GM11168 (cell line): ENCODE data around the gene GRAP2.

Experiments
- in situ Hi-C: fragments of 300-500 bp; cut with MboI; formaldehyde crosslinking; loops from one replicate; pipeline ENCODE4 v1.12.0; 2022; ENCODE audit warnings: low sequenced_read_pairs; ENCODE audit not compliant: unreplicated experiment

Gene GRAP2

DNA sequence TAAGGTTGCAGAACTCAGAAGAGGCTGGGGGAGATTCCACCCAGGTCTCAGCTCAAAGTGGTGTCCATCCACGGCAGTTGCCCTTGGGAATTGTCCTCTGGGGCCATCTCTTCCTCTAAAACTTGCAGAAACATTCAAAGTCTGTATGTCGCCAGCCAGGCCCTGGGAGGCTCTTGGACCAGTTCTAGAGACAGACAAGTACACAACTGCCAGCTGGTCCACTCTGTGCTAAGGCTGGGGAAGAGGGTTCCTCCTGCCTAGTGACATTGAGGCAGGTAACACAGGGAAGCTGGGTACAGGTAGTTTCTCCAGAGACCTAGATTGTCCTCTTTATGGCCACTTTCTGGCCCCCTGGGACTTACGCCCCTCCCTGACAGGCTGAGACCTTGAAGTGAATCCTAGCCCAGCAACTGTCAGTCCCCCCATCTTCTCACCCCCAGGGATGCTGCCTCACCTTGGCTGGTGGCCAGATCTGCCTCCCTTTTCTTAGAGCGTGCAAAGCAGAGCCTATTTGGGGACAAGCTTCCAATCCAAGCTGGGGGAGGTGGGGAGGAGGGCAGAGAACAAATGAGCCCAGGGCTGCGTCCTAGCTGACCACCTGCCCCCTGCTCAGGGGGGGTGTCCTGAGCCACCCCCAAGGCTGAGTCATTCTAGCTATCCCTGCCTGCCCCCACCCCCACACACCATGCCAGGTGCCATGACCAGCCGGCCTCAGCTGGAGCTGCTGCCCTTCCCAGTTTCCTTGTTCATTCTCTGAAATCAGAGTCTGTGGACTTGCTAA is 102.2 kb downstream of the GRAP2 start:
- in situ Hi-C loops = no loop called here

DNA sequence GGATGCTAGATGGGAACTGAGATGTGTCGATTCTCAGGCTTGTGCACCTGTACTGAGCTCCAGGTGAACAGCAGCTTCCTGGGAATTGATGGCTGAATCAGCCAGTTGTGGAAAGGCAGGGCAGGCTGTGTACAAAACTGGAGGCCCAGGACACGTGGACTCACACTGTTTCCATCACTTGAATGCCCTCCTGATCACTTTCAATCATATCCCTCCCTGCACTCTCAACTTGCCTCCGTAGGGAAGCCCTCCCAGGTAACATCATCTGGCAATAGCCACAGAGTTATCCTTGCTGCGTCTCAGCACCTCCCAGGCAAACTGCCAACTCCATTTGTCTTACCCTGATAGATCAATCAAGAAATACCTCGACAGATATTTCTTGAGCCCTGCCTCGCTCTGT is 104.0 kb downstream of the GRAP2 start:
- in situ Hi-C loops = no loop called here

DNA sequence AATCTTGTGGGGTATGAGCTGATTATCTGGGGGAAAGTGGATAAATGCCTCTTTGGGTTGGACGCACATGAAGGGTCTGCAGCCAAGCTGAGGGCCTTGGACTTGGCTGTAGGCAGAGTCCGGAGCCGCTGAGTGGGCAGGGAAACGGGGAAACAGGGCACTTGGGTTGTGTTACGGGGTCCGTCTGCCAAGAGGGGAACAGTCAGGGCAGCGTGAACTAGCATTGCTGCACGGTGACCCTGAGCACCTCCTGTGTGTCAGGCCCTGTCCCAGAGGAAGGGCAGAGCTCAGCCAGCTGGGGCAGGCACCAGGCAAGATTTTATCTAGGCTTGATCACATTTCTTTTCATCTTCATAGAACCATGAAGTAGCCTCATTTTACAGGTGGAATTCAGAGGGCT is 105.8 kb downstream of the GRAP2 start:
- in situ Hi-C loops = no loop called here

DNA sequence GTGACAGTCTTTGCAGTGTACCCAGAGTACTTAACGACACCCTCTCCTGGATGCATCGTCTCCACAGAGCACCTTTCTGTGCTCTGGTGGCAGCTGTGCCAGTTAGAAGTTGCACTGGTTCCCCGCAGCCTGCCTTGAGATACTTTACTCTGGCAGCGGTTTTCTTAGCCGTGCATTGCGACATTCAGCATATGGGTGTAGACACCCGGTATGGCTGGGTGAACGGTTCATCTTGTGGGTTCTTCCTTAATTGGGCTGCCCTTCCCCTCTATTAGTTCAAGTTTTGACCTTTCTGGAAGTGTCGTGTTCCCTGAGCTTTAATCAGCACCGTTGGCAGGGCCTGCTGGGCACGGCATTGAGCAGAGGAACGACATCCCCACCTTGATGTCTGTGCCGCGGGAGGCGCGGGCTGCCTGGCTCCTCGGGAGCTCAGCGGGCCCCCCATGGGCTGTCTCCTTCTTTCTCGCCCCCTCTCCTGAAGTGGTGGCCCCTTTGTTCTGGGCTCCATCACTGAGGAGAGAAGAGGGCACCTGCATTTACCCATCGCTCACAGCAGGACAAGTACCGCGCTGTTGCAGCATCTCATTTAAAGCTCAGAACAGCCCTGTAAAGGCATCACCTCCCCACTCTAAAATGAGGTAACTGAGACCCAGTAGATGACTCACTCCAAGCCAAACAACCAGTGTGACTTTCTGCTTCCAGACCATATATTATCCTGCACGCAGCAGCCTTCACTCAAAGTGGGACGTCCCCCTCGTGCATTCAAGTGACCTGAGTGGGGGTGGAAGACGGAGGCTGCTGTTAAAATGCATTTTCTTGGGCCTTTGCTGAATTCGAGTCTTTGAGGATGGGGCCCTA is 107.2 kb downstream of the GRAP2 start:
- in situ Hi-C loops = no loop called here

GRCh38 chr22:40008726-40009291 is 107.9 kb downstream of the GRAP2 start:
- in situ Hi-C loops = no loop called here

DNA sequence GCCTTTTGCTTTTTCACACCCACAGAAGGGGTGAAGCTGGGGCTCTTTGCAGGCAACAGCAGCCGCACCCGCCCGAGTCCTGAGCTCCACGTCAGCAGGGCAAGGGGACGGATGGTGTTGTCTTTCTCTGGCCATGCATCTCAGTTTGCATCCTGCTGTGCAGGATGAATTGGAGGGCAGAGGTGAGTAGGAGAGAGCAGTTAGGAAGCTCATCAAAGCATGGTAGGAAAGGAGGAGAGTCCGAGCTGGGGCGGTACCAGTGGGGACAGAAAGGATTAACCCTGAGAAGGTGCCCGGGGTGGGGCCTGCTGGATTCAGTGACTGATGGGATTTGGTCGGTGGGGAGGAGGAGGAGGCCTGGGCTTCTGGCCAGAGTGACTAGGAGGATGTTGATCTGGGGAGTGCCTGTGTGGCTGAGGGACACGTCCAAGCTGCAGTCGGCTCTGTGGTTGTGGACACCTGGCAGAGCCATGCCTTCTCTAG is 108.4 kb downstream of the GRAP2 start:
- in situ Hi-C loops = no loop called here

GRCh38 chr22:40009951-40010671 is 109.2 kb downstream of the GRAP2 start:
- in situ Hi-C loops = loop anchor here (10.0 kb wide), 1 partner anchor 85 kb away; no protein-coding TSS in a partner anchor

DNA sequence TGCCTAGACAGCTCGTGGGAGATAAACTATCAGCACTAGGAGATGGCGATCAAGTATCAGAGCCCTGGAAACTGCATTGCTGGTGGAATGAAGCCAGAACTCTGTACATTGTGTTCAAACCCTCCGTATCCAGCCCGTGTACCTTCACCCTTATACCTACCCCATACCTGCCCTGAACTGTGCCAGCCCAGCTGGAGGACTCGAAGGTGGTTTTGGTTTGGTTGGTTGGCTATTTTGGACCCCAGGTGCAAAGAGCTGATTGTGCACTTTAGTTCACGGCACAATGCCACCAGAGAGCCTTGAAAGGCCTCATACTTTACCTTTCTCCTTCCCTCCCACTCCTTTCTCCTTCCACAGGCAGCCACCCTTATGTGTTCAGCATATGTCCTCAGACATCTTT is 109.9 kb downstream of the GRAP2 start:
- in situ Hi-C loops = loop anchor here (10.0 kb wide), 1 partner anchor 86 kb away; no protein-coding TSS in a partner anchor

- in situ Hi-C loops = loop anchor here (10.0 kb wide), 1 partner anchor 90 kb away; no protein-coding TSS in a partner anchor
Measured at GRCh38 chr22:40014667-40015248, 113.9 kb downstream of the GRAP2 start.

GRCh38 chr22:40015358-40015976 is 114.6 kb downstream of the GRAP2 start:
- in situ Hi-C loops = loop anchor here (10.0 kb wide), 1 partner anchor 91 kb away; no protein-coding TSS in a partner anchor

GRCh38 chr22:40018051-40018450 is 117.2 kb downstream of the GRAP2 start:
- in situ Hi-C loops = loop anchor here (10.0 kb wide), 1 partner anchor 93 kb away; no protein-coding TSS in a partner anchor

DNA sequence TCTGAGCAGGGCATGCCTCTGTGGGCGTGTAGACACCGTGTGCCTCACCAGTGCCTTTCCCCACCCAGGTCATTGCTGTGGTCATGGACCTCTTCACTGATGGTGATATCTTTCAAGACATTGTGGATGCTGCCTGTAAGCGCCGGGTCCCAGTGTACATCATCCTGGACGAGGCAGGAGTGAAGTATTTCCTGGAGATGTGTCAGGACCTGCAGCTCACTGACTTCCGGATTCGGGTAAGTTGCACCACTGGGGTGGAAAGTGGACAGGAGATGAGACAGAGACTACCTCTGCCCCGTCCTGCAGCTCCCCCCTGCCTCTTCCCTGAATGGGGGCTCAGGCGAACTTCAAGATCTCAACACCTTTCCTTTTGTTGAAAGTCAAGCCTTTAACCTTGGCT is 118.2 kb downstream of the GRAP2 start:
- in situ Hi-C loops = loop anchor here (10.0 kb wide), 1 partner anchor 94 kb away; no protein-coding TSS in a partner anchor

DNA sequence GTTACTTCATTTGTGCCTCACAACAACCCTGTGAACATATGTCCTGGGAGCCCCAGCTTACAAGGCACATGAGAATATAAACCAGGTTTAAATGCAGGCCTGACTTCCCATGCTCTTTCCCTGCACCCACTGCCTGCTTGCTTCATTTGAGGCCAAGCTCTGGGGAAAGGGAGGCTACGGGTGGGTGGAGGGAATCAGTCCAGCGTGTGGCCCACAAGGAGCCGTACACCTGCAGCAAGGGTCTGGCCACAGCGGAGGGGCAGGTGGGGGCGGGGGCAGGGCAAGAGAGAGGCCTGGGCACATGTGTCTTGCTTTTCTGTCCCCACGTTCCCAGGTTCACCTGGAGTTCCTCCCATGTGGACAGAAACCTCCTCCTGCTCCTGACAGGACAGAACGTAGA is 120.1 kb downstream of the GRAP2 start:
- in situ Hi-C loops = loop anchor here (10.0 kb wide), 1 partner anchor 396 kb away; no protein-coding TSS in a partner anchor

DNA sequence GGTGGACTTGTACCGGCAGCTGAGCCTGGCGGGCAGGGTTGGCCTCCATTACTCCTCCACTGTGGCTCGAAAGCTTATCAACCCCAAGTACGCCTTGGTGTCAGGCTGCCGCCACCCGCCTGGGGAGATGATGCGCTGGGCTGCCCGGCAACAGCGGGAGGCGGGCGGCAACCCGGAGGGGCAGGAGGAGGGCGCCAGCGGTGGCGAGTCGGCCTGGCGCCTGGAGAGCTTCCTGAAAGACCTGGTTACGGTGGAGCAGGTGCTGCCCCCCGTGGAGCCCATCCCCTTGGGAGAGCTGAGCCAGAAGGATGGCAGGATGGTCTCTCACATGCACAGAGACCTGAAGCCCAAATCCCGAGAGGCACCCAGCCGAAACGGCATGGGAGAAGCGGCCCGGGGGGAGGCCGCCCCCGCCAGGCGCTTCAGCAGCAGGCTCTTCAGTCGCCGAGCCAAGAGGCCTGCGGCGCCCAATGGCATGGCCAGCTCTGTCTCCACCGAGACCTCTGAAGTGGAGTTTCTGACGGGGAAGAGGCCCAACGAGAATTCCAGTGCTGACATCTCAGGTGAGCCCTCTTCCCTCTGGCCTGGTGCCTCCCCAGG is 120.6 kb downstream of the GRAP2 start:
- in situ Hi-C loops = loop anchor here (10.0 kb wide), 1 partner anchor 397 kb away; no protein-coding TSS in a partner anchor

GRCh38 chr22:40022536-40023240 is 121.8 kb downstream of the GRAP2 start:
- in situ Hi-C loops = loop anchor here (10.0 kb wide), 1 partner anchor 398 kb away; no protein-coding TSS in a partner anchor
